A549 (cell line): ENCODE results near the gene COG3. TPM values are rescaled to one million over a fixed set of nuclear protein-coding genes. Genes with fewer than 3 reads are reported as not detected.

ENCODE experiments used
- ATAC-seq, 2 experiments: fragments of 200-7000 bp in 1 of 2; fragments of >200 bp in 1 of 2; cut with Nextera tagmentation in 1 of 2; cut with Tn5 transposase in 1 of 2; 3 replicates each; pipeline versions ENCODE4 v1.8.0 to v1.9.1; 2018 to 2020; ENCODE audit warnings: mild to moderate bottlenecking in 1 of 2, moderate library complexity in 1 of 2
- CTCF ChIA-PET: fragments of 300-600 bp; sonication (Branson Sonifier 250); formaldehyde crosslinking; extraction: SDS; loops from one replicate; lab custom pipeline; 2021; ENCODE audit warnings: antibody characterized with exemption, inconsistent platforms; lab: Yijun Ruan, JAX
- POLR2A ChIA-PET: fragments of 350-600 bp; formaldehyde crosslinking; extraction: SDS; loops from one replicate; lab custom pipeline; 2021; ENCODE audit warnings: antibody characterized with exemption, inconsistent platforms; lab: Yijun Ruan, JAX
- DNase-seq, 2 experiments: peaks; one replicate each; pipeline versions ENCODE4 v3.0.0 to v3.0.0-alpha.2; 2011 to 2016; ENCODE audit warnings: low read depth in 1 of 2, low spot score in 1 of 2
- FAIRE-seq: peaks from 2 replicates; lab custom pipeline; 2011; peaks lifted over from hg19 to GRCh38; lab: Jason Lieb, UNC
- H3K27ac ChIP-seq, 2 experiments: fragments of >200 bp; sonication (Bioruptor Twin); formaldehyde crosslinking; 3 replicates each; pipeline ENCODE4 v1.5.1; 2016 to 2017
- H3K4me1 ChIP-seq: fragments of >200 bp; sonication (Bioruptor Twin); formaldehyde crosslinking; 3 replicates; pipeline ENCODE4 v1.6.1; 2016
- H3K4me2 ChIP-seq: fragments of >200 bp; sonication (Bioruptor Twin); formaldehyde crosslinking; 3 replicates; pipeline ENCODE4 v1.6.1; 2016
- H3K4me3 ChIP-seq: fragments of >200 bp; sonication (Bioruptor Twin); formaldehyde crosslinking; 3 replicates; pipeline ENCODE4 v1.5.1; 2016
- H3K9me3 ChIP-seq: fragments of >200 bp; sonication (Bioruptor Twin); formaldehyde crosslinking; 3 replicates; pipeline ENCODE4 v1.6.1; 2016
- ATOH8 ChIP-seq: fragments of 250-450 bp; sonication (Bioruptor Pico); IDR thresholded peaks from 2 replicates; pipeline ENCODE4 v1.5.0; 2020; ENCODE audit warnings: low read depth, mild to moderate bottlenecking, moderate library complexity
- BHLHE40 ChIP-seq: IDR thresholded peaks from 2 replicates; pipeline ENCODE4 v1.6.1; 2012; ENCODE audit warnings: low read depth, low read length, inconsistent platforms
- CBX2 ChIP-seq: fragments of 200-600 bp; sonication (generic); IDR thresholded peaks from 2 replicates; pipeline ENCODE4 v1.6.1; 2016; ENCODE audit warnings: low read depth, mild to moderate bottlenecking, borderline replicate concordance
- CEBPB ChIP-seq, 2 experiments: fragments of >200 bp in 1 of 2; sonication (Bioruptor Twin) in 1 of 2; formaldehyde crosslinking in 1 of 2; IDR thresholded peaks; 2 replicates each; pipeline ENCODE4 v1.6.1; 2012 to 2016
- CHD2 ChIP-seq: fragments of 150-350 bp; IDR thresholded peaks from 2 replicates; pipeline ENCODE4 v1.6.1; 2014; ENCODE audit warnings: low read length; ENCODE audit not compliant: partially characterized antibody
- CHD4 ChIP-seq: fragments of 200-600 bp; sonication (generic); IDR thresholded peaks from 2 replicates; pipeline ENCODE4 v1.6.1; 2016; ENCODE audit warnings: antibody characterized with exemption, mild to moderate bottlenecking, borderline replicate concordance
- EHF ChIP-seq: fragments of 250-450 bp; sonication (Bioruptor Pico); IDR thresholded peaks from 2 replicates; pipeline ENCODE4 v1.5.0; 2020; ENCODE audit warnings: mild to moderate bottlenecking
- EHMT2 ChIP-seq: fragments of 200-600 bp; sonication (generic); IDR thresholded peaks from 2 replicates; pipeline ENCODE4 v1.6.1; 2016; ENCODE audit warnings: antibody characterized with exemption, low read depth, mild to moderate bottlenecking, moderate library complexity
- EP300 ChIP-seq, 2 experiments: fragments of >200 bp; sonication (Bioruptor Twin); formaldehyde crosslinking; IDR thresholded peaks; 2 replicates in 1 of 2; 3 replicates in 1 of 2; pipeline ENCODE4 v1.6.1; 2016 to 2017
- ESRRA ChIP-seq: fragments of 150-350 bp; IDR thresholded peaks from 2 replicates; pipeline ENCODE4 v1.6.1; 2014; ENCODE audit warnings: mild to moderate bottlenecking, low read length, borderline replicate concordance
- FOSB ChIP-seq: fragments of 250-450 bp; sonication (Bioruptor Pico); IDR thresholded peaks from 2 replicates; pipeline ENCODE4 v1.5.0; 2020; ENCODE audit warnings: mild to moderate bottlenecking, moderate library complexity
- FOSL2 ChIP-seq, 2 experiments: fragments of 450-650 bp in 1 of 2; fragments of >200 bp in 1 of 2; sonication (Bioruptor Twin) in 1 of 2; formaldehyde crosslinking; IDR thresholded peaks; 2 replicates each; pipeline versions ENCODE4 v1.5.0 to v1.6.1; 2016 to 2020; ENCODE audit warnings: mild to moderate bottlenecking in 1 of 2, moderate library complexity in 1 of 2
- FOXS1 ChIP-seq: fragments of 250-450 bp; sonication (Bioruptor Pico); IDR thresholded peaks from 2 replicates; pipeline ENCODE4 v1.5.0; 2020; ENCODE audit warnings: mild to moderate bottlenecking, moderate library complexity
- GATA3 ChIP-seq: IDR thresholded peaks from 2 replicates; pipeline ENCODE4 v1.6.1; 2012; ENCODE audit warnings: borderline replicate concordance
- HEYL ChIP-seq: fragments of 250-450 bp; sonication (Bioruptor Pico); IDR thresholded peaks from 2 replicates; pipeline ENCODE4 v1.8.0; 2021; ENCODE audit warnings: mild to moderate bottlenecking, moderate library complexity
- HOXA7 ChIP-seq: fragments of 250-450 bp; sonication (Bioruptor Pico); IDR thresholded peaks from 2 replicates; pipeline ENCODE4 v1.5.0; 2020; ENCODE audit warnings: mild to moderate bottlenecking, moderate library complexity
- HOXB13 ChIP-seq: fragments of 250-450 bp; sonication (Bioruptor Pico); IDR thresholded peaks from 2 replicates; pipeline ENCODE4 v1.5.0; 2020; ENCODE audit warnings: low read depth, mild to moderate bottlenecking, moderate library complexity
- JUN ChIP-seq, 2 experiments: fragments of >200 bp; sonication (Bioruptor Twin); formaldehyde crosslinking; IDR thresholded peaks; 2 replicates in 1 of 2; 3 replicates in 1 of 2; pipeline ENCODE4 v1.6.1; 2016 to 2017
- KDM1A ChIP-seq: fragments of 200-600 bp; sonication (generic); IDR thresholded peaks from 2 replicates; pipeline ENCODE4 v1.6.1; 2016; ENCODE audit warnings: low read depth, mild to moderate bottlenecking
- NFE2L2 ChIP-seq: fragments of 150-350 bp; conservative IDR thresholded peaks from 2 replicates; pipeline ENCODE4 v1.6.1; 2014; ENCODE audit warnings: low read length
- NPAS2 ChIP-seq: fragments of 250-450 bp; sonication (Bioruptor Pico); IDR thresholded peaks from 2 replicates; pipeline ENCODE4 v1.8.0; 2022; ENCODE audit warnings: mild to moderate bottlenecking, moderate library complexity, borderline replicate concordance
- POLR2A ChIP-seq: IDR thresholded peaks from 2 replicates; pipeline ENCODE4 v1.6.1; 2012; ENCODE audit warnings: mild to moderate bottlenecking, low read length
- RAD21 ChIP-seq, 2 experiments: fragments of >200 bp in 1 of 2; sonication (Bioruptor Twin) in 1 of 2; formaldehyde crosslinking in 1 of 2; IDR thresholded peaks in 1 of 2; conservative IDR thresholded peaks in 1 of 2; 2 replicates in 1 of 2; 3 replicates in 1 of 2; pipeline ENCODE4 v1.6.1; 2012 to 2018; ENCODE audit warnings: inconsistent platforms in 1 of 2
- RARB ChIP-seq: fragments of 250-450 bp; sonication (Bioruptor Pico); IDR thresholded peaks from 2 replicates; pipeline ENCODE4 v1.8.0; 2021; ENCODE audit warnings: mild to moderate bottlenecking, moderate library complexity
- RCOR1 ChIP-seq: fragments of 150-350 bp; IDR thresholded peaks from 2 replicates; pipeline ENCODE4 v1.6.1; 2014; ENCODE audit warnings: antibody characterized with exemption, low read length, low read depth
- RNF2 ChIP-seq: fragments of 200-600 bp; sonication (generic); IDR thresholded peaks from 2 replicates; pipeline ENCODE4 v1.6.1; 2016; ENCODE audit warnings: low read depth, mild to moderate bottlenecking, antibody characterized with exemption, moderate library complexity, borderline replicate concordance
- SREBF2 ChIP-seq: fragments of 450-650 bp; IDR thresholded peaks from 2 replicates; pipeline ENCODE4 v1.6.1; 2014; ENCODE audit warnings: mild to moderate bottlenecking, moderate library complexity
- TP53 ChIP-seq: fragments of 250-450 bp; sonication (Bioruptor Pico); IDR thresholded peaks from 2 replicates; pipeline ENCODE4 v1.5.0; 2021; ENCODE audit warnings: mild to moderate bottlenecking, moderate library complexity
- ZC3H11A ChIP-seq: fragments of 450-650 bp; IDR thresholded peaks from 2 replicates; pipeline ENCODE4 v1.6.1; 2014; ENCODE audit warnings: antibody characterized with exemption, mild to moderate bottlenecking
- ZFP36 ChIP-seq: fragments of 450-650 bp; IDR thresholded peaks from 2 replicates; pipeline ENCODE4 v1.6.1; 2014; ENCODE audit warnings: borderline replicate concordance; ENCODE audit not compliant: partially characterized antibody
- ZNF302 ChIP-seq: fragments of 250-450 bp; sonication (Bioruptor Pico); IDR thresholded peaks from 2 replicates; pipeline ENCODE4 v1.9.0; 2021; ENCODE audit warnings: inconsistent platforms, mild to moderate bottlenecking, moderate library complexity
- ZSCAN20 ChIP-seq: fragments of 250-450 bp; sonication (Bioruptor Pico); IDR thresholded peaks from 2 replicates; pipeline ENCODE4 v1.8.0; 2022; ENCODE audit warnings: mild to moderate bottlenecking, moderate library complexity
- WGBS: methylation state at CpG from one replicate; pipeline ENCODE4 v1.1.6; 2017; ENCODE audit errors: missing lambda C conversion rate; 5-methylcytosine and 5-hydroxymethylcytosine counted together
- polyA plus RNA-seq, 4 experiments: library from polyadenylated mRNA; depleted of rRNA in 3 of 4; stranded (reverse); fragments of >200 nt; fragmentation: RNase III in 1 of 4; extraction: RNeasy Plus Mini Kit Qiagen cat#74134 plus additional on column Dnase treatment in 1 of 4; gene quantifications; 2 replicates in 3 of 4; 3 replicates in 1 of 4; pipeline ENCODE4 v1.2.3, GENCODE V29; 2011 to 2017
- TF ChIP-seq, protein P1 (sequence below): fragments of 450-650 bp; IDR thresholded peaks from 2 replicates; pipeline ENCODE4 v1.6.1; 2014; ENCODE audit warnings: antibody characterized with exemption
- TF ChIP-seq, protein P2 (sequence below): fragments of 250-450 bp; sonication (Bioruptor Pico); IDR thresholded peaks from 2 replicates; pipeline ENCODE4 v1.5.0; 2021; ENCODE audit warnings: mild to moderate bottlenecking, moderate library complexity, borderline replicate concordance

The COG3 gene
- polyA plus RNA-seq, 2 of the 4 experiments (the other 2 are of a cell fraction) = 8.2 to 23.3 TPM

GRCh38 chr13:45522571-45522970, 57.8 kb downstream of the COG3 start:
- ChIA-PET CTCF (no interaction called here), POLR2A (no interaction called here)
- H3K4me1 ChIP-seq = peaks cover 14% of the 10 kb centered on the region
- no peak overlapping the region for H3K27ac ChIP-seq
- H3K4me2 ChIP-seq = no peak overlapping the region
- FAIRE-seq (no peak), ATAC-seq (no peak), DNase-seq (no peak)
- H3K4me3 ChIP-seq = no peak overlapping the region
- 95% methylated on average over 2 of the region's 2 CpGs for WGBS
- TF ChIP-seq POLR2A = no peak
- no peak for TF ChIP-seq FOSB
- TF ChIP-seq ATOH8 = no peak
- no peak for TF ChIP-seq ZSCAN20 (CRISPR knock-in tag)
- H3K9me3 ChIP-seq = no peaks in the 10 kb centered on the region

- DNase-seq = peak in 1 of 2 experiments; percentile 71
- no peak for FAIRE-seq
- POLR2A ChIA-PET = no interaction called here
- Histone ChIP-seq H3K4me2 (peak overlapping the region; percentile 55), H3K4me1 (peaks cover 39% of the 10 kb centered on the region), H3K4me3 (no peak overlapping the region), H3K27ac (peak overlapping the region; percentile 51 to 78), H3K9me3 (no peaks in the 10 kb centered on the region)
- WGBS = 19% methylated on average over 6 of the region's 6 CpGs
- CTCF ChIA-PET = no interaction called here
- peak; percentile 43 to 97; a peak in 4 of 6 replicates for ATAC-seq
- TF ChIP-seq JUN (IDR thresholded peaks at IDR 0.05) (no peak), RNF2 (no peak), KDM1A (no peak), CHD4 (no peak), NFE2L2 (no peak), RCOR1 (no peak), NPAS2 (CRISPR knock-in tag) (peak; percentile 59; the same call in 1 of the 2 replicates), FOSL2 (IDR thresholded peaks at IDR 0.05) (no peak), FOSL2 (CRISPR knock-in tag; IDR thresholded peaks at IDR 0.05) (peak; percentile 46), HOXB13 (peak; percentile 93), CEBPB (IDR thresholded peaks at IDR 0.05) (0 out of 4 replicates have a peak, but pooled peaks of 1 of the 2 experiments have one; percentile 12), ZNF302 (CRISPR knock-in tag) (peak; percentile 99), FOXS1 (CRISPR knock-in tag) (peak; percentile 98), CHD2 (no peak), EP300 (IDR thresholded peaks at IDR 0.05) (peak in 1 of 2 experiments; percentile 15; a peak in 1 of 5 replicates), TP53 (CRISPR knock-in tag) (peak; percentile 89), ZFP36 (no peak), ESRRA (no peak), BHLHE40 (no peak), ZC3H11A (no peak), FOSB (peak; percentile 90; the same call in 1 of the 2 replicates), SREBF2 (no peak), CBX2 (no peak), HOXA7 (CRISPR knock-in tag) (no peak), ZSCAN20 (CRISPR knock-in tag) (peak; percentile 100), HEYL (peak; percentile 99), RAD21 (conservative IDR thresholded peaks at IDR 0.05 in 1 of 2, IDR thresholded peaks at IDR 0.05 in 1 of 2) (no peak), EHMT2 (no peak), EHF (CRISPR knock-in tag) (peak; percentile 99), GATA3 (peak; percentile 77), RARB (CRISPR knock-in tag) (peak; percentile 72; the same call in 1 of the 2 replicates)
- TF ChIP-seq, protein P1, sequence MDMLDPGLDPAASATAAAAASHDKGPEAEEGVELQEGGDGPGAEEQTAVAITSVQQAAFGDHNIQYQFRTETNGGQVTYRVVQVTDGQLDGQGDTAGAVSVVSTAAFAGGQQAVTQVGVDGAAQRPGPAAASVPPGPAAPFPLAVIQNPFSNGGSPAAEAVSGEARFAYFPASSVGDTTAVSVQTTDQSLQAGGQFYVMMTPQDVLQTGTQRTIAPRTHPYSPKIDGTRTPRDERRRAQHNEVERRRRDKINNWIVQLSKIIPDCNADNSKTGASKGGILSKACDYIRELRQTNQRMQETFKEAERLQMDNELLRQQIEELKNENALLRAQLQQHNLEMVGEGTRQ = no peak
- TF ChIP-seq, protein P2, sequence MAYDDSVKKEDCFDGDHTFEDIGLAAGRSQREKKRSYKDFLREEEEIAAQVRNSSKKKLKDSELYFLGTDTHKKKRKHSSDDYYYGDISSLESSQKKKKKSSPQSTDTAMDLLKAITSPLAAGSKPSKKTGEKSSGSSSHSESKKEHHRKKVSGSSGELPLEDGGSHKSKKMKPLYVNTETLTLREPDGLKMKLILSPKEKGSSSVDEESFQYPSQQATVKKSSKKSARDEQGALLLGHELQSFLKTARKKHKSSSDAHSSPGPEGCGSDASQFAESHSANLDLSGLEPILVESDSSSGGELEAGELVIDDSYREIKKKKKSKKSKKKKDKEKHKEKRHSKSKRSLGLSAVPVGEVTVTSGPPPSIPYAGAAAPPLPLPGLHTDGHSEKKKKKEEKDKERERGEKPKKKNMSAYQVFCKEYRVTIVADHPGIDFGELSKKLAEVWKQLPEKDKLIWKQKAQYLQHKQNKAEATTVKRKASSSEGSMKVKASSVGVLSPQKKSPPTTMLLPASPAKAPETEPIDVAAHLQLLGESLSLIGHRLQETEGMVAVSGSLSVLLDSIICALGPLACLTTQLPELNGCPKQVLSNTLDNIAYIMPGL (CRISPR knock-in tag) = 0 out of 2 replicates have a peak, but pooled peaks have one; percentile 52
Observed at GRCh38 chr13:45527699-45528462, 63.1 kb downstream of the COG3 start.
